ENCODE data around the gene SLC1A1.

Gene SLC1A1

DNA sequence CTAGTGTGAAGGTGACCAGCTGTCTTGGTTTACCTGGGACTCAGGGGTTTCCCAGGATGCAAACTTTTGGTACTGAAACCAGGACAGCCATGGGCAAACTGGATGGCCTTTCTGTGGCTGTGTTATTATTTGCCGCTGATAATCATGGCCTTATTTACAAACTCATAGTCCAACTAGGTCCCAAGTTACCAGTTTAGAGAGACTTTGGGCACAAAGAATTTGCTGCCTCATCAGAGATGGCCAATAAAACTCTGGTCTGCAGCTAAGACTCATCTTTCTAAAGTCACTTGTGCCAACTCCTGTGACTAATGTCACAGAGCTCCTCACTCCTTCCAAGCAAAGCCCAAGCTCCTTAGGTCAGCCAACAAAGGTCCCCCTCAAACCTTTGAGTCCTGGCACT is 124.4 kb downstream of the SLC1A1 start:
- TF ChIP-seq ZFX (IDR thresholded peaks at IDR 0.05), result no peak
- TF ChIP-seq, protein P1, sequence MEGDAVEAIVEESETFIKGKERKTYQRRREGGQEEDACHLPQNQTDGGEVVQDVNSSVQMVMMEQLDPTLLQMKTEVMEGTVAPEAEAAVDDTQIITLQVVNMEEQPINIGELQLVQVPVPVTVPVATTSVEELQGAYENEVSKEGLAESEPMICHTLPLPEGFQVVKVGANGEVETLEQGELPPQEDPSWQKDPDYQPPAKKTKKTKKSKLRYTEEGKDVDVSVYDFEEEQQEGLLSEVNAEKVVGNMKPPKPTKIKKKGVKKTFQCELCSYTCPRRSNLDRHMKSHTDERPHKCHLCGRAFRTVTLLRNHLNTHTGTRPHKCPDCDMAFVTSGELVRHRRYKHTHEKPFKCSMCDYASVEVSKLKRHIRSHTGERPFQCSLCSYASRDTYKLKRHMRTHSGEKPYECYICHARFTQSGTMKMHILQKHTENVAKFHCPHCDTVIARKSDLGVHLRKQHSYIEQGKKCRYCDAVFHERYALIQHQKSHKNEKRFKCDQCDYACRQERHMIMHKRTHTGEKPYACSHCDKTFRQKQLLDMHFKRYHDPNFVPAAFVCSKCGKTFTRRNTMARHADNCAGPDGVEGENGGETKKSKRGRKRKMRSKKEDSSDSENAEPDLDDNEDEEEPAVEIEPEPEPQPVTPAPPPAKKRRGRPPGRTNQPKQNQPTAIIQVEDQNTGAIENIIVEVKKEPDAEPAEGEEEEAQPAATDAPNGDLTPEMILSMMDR (conservative IDR thresholded peaks at IDR 0.05), result no peak
- no peak overlapping the region for H3K27ac ChIP-seq

DNA sequence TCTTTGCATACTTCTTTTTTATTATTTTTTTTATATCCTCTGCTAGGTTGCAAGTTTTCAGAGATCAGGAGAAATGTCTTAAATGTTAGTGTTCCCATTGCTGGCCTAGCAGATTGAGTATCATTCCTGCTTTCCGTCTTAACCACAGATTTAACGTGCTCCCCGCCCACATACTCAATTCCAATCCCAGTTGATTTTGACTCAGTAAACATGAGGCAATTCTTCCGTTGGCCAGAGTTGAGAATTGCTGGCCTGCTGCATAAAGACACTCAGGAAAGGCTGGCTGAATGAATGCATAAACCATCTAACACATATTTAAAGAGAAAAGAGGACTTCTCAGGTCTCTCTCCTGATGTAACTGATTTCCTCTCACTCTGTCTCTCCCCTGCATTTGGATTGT is 125.0 kb downstream of the SLC1A1 start:
- TF ChIP-seq ZFX (IDR thresholded peaks at IDR 0.05), result no peak
- no peak overlapping the region for H3K27ac ChIP-seq

GRCh38 chr9:4615778-4616177 is 125.5 kb downstream of the SLC1A1 start:
- TF ChIP-seq, protein P1 (conservative IDR thresholded peaks at IDR 0.05), result no peak
- no peak for TF ChIP-seq ZFX (IDR thresholded peaks at IDR 0.05)
- H3K27ac ChIP-seq, result no peak overlapping the region

DNA sequence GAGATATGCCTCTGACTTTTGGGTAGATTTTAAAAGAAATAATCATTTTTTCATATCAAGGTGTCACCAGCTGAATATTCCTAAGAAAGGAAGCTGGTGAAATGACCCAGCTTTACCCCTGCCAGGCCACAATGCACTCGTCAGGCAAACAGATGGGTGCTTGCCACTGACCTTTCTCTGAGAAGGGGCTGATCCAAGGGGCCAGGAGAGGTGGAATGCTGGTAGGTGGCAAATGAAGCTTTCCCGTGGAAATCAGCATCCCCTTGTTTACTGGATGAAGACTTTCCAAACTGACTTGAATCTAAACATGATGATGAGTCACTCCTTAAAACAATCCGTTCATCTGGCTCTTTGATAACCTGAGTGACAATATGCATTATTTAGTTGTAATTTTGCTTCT is 127.5 kb downstream of the SLC1A1 start:
- no peak overlapping the region for H3K27ac ChIP-seq
- TF ChIP-seq ZFX (IDR thresholded peaks at IDR 0.05), result no peak
- TF ChIP-seq, protein P1 (conservative IDR thresholded peaks at IDR 0.05), result no peak

- TF ChIP-seq ZFX (IDR thresholded peaks at IDR 0.05), result no peak
- TF ChIP-seq, protein P1 (conservative IDR thresholded peaks at IDR 0.05), result no peak
- H3K27ac ChIP-seq, result no peak overlapping the region
Observed at GRCh38 chr9:4618700-4619099, 128.4 kb downstream of the SLC1A1 start.

- TF ChIP-seq, protein P1 (conservative IDR thresholded peaks at IDR 0.05), result no peak
- no peak for TF ChIP-seq ZFX (IDR thresholded peaks at IDR 0.05)
- no peak overlapping the region for H3K27ac ChIP-seq
Observed at GRCh38 chr9:4620057-4620765, 129.9 kb downstream of the SLC1A1 start.

- no peak overlapping the region for H3K27ac ChIP-seq
- TF ChIP-seq ZFX (IDR thresholded peaks at IDR 0.05), result no peak
- TF ChIP-seq, protein P1 (conservative IDR thresholded peaks at IDR 0.05), result no peak
Observed at GRCh38 chr9:4620881-4621555, 130.8 kb downstream of the SLC1A1 start.
